NCI-H1092 (cell line): ENCODE data around the gene DES.
"Not testable (repeated sequence)": the region's sequence is repeated elsewhere in the genome, so short reads cannot be mapped to it uniquely, and the experiment has no call there.

Source experiments
- DNase-seq: peaks from one replicate; lab custom pipeline; 2025; lab: John Stamatoyannopoulos, UW

DES gene

GRCh38 chr2:219399716-219400478, 18.3 kb upstream of the DES start:
- no peak for DNase-seq

GRCh38 chr2:219400562-219400961, 17.6 kb upstream of the DES start:
- no peak for DNase-seq

GRCh38 chr2:219401606-219402005, 16.6 kb upstream of the DES start:
- no peak for DNase-seq

DNA sequence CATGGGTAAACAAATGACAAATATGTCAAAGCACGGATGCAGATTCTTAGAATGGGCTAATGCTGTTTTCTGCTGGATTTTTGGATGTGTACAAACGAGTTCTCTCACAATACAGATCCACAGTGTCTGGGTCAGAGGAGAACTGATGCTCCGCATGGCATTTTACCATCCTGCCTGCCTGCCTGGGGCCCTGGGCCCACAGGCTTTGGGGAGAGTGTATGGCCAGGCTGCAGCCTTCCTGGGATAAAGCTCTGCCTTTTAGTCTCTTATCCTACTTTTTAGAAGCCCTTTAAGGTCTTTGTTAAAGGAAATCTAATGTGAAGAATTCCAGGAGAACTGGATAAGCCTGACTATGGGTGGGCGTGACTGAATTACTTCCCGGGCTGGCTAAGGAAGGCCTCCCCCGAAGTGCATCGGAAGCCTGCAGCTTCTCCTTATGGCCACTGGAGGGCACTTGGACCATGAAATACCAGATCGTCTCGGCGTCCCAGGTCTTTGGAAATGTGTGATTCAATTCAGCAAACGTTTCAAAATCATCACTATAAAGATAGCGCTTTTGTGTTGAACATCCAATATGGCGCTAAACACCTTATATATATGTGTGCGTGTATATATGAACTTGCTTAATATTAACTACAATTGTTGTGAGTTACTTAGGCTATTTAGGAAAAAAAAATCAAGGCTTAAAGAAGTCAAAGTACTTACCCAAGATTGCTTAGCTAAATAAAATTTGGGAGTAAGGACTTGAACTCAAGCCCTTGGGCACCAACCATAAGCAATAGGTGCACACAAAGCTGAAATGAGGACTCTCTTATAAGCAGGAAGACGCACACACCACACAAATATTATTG, 15.3 kb upstream of the DES start:
- DNase-seq: peak; percentile 37

- DNase-seq: no peak
Observed at GRCh38 chr2:219403861-219404260, 14.3 kb upstream of the DES start.

DNA sequence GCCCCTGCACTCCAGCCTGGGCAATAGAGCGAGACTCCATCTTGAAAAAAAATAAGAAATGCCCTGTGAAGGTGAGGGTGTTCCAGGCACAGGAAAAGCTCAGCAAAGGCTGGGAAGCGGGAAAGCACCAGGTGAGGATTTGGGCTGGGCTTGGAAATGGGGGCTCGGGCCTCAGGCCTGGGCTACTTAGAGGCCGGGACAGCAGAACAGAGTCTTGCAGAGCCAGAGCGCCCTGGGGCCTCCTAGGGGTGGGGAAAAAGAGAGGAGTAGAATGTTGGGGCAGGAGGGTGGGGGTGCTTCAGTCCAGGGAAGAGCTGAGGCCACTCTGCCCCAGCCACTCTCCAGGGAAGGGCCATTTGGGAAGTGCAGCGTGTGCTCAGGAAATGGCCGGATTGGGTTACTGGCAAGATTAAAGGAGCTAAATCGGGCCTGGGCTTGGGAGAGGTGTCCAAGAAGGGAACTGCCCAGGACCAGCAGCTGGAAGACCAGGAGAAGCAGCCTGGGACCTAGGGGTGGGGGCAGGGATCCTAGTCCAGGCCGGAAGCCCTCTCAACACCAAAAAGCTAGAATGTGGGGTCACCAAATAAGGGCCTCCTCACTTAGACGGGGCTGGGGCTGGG, 13.8 kb upstream of the DES start:
- DNase-seq: no peak

DNA sequence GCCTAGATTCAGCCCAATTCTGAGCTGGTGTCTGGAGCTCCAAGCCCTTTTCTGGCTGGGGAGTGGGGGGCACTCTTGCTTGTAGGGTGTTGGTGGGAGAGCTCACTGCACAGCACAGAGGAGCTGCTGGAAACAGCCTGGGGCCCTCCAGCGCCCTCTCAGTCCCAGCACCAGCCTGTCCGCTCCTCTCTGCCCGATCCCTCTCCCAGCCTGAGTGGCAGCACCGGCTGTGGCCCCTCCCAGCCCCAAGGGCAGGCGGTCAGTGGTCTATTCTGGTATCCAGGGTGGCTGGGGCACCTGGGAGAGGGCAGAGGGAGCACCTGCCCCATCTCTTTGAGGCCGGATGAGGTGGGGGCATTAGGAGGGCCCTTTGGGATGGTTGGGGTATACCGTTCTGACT, 13.2 kb upstream of the DES start:
- no peak for DNase-seq

DNA sequence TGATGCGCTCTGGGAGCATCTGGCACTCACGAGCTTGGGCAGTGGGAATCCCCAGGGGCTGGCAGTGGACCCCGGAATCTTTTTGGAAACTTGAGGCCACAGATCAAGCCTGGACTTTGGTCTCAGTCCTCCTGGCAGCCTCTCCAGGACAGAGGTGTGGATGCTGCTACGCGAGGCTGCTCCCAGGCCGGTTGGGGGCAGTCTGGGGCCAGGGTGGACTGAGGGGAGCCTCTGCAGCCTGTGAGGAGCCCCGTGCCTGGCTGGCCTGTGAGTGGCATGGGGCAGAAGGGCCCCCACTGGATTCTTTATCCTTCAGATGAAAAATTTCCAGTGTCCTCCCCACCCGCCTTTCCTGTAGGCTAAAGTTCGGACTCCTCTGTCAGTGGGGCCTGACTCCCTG, 12.7 kb upstream of the DES start:
- no peak for DNase-seq

DNA sequence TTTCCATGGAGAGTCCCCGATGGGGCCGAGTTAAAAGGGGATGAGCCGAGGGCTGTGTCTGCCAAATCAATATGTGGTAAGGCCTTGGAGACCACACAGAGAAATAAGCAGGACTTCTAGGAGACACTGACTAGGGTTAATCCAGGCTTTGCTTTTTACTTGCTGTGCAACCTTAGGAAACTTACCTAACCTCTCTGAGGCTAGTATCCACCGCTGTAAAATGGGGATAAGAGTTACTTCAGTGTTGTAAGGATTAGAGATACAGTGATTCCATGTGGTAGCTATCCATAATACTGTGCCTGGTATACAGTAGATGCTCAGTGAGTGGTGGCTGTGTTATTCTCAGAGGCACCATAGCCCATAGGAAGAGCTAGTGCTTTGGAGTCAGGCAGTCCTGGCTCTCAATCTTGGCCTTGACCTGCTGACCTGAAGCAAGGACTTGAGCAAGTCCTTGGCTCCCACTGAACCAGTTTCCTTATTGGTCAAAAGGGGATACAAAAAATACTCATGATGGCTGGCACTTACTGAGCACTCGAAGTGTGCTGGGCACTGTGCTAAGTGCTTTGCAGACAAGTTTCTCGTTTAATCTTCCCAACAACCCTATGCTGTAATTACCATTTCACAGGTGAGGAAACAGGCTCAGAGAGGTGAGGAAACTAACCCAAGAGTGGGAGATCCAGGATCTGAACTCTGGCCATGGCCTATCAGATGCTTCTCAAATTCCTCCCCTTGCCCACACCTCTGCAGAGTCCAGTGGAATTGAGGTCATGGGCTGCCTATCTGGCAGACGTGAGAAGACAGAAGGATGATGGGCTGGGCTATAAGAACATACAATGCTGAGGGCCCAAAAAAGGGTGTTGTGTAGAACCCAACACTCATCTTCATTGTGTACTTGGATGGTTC, 12.0 kb upstream of the DES start:
- no peak for DNase-seq

DNA sequence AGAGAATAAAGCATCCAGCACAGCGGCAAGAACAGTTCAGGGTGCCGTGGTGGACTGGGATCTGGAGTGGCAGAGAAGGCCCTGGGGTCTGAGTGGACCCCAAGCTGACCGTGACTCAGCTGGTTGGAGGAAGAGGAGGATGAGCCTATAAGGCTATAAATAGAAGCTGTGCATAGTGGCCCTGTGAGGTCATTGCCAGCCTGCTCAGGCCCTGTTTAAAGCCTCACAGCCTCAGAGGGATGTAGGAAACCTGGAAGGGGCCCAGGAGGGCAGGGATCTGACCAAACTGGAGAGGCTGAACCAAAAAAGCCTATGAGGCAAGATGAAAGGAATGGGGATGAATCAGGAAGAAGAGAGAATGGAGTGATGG, 11.3 kb upstream of the DES start:
- no peak for DNase-seq

- not testable (repeated sequence) for DNase-seq
Observed at GRCh38 chr2:219407343-219407742, 10.8 kb upstream of the DES start.

DNA sequence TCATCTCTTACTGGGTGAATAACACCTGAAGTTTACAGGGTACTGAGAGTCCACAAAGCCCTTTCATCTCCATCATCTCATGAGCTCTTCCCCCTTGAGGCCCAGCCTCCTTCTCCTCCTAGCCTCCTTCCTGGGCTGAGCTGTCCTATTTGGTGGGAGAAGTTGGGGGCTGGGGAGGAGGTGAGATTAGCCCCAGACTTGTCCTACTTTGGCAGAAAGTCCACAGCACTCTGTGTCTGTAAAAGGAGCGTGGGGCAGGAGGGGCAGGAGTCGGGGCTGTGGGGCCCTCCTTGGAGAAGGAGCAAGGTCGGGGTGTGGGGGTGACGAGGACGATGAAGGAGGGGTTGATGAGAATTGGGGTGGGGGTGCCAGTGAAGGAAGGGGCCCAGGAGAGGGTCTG, 10.0 kb upstream of the DES start:
- no peak for DNase-seq

DNA sequence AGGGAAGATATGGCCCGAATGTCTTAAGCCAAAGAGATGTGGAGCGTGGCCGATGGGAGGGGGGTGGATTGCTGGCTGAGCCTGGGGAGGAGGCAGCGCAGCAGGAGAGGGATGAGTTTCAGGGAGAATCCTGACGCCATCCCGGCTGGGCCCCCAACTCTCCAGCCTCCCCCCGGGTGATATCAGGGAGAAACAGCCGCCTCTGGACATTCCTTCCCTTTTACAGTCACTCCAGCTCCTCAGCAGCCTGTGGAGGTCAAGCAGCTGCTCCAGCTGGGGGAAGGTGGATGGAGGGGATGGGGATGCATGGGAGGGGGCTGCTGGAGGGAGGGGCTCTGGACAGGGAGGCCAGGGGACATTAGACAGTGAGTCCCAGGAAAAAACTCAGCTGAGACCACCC, 9.5 kb upstream of the DES start:
- DNase-seq: no peak

DNA sequence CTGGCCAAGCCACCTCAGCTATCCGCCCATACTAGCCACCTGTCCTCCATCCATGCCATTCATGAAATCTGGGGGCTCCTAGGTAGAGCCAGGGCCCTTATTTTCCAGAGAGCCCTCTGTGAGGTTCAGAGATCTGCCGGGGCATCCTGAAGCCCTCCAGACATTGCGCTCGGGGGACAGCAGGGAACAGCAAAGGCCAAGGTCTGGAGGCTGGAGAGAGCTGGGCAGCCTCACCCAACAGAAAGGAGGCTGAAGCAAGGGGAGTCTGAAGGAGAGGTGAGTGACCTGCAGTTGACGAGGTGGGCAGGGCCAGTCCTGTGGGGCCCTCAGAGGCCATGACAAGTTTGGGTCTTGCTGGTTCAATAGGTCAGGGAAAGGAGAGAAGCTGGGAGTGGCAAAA, 8.6 kb upstream of the DES start:
- no peak for DNase-seq

DNA sequence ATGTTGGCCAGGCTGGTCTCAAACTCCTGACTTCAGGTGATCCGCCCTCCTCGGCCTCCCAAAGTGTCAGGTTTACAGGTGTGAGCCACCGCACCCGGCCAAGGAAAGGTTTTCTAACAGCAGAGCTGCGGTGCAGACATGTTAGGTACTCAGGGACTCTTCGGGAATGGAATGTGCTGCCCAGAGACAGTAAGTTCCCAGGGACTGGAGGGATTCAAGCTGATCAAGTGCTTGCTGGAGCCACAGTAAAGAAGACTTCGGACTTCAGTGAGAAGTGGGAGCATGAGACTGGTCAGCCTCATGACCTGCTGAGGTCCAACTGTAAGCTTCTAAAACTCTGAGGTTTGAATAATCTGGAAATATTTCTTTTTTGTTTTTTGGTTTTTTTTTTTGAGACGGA, 7.8 kb upstream of the DES start:
- DNase-seq: no peak

- no peak for DNase-seq
Observed at GRCh38 chr2:219414857-219415256, 3.3 kb upstream of the DES start.

DNA sequence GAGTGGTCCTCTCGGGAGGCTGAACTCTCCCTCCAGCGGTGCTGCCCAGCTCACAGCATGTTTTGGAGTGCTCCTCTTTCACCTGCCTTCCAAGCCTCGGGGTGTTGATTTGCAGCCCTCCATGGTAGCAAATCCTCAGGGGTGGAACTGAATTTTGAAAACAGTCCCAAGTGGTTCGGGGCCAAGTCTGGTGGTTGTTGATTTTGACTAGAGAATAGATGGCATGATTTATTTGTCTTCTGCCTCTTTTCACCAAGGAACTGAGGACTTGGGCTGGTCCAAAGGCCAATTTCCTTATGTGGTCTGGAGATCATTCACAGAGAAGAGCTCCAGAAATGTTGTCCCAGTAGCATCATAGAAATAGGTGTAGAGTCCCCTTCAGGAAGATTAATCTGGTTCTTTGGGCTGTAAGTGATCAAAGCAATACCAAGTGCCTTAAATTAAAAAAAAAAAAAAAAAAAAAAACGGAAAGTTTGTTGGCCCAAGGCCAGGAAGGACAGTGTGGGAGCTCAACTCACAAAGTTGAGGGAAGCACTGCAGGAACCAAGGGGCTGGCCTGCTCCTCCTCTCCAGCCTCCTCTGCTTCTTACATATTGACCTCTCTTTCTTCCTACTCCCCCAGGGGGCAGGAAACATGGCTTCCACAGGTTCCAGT, 2.5 kb upstream of the DES start:
- DNase-seq: no peak

GRCh38 chr2:219416235-219416602, 2.0 kb upstream of the DES start:
- no peak for DNase-seq

GRCh38 chr2:219416938-219417337, 1.2 kb upstream of the DES start:
- no peak for DNase-seq

GRCh38 chr2:219417374-219417773, 803 bp upstream of the DES start:
- no peak for DNase-seq

- no peak for DNase-seq
Observed at GRCh38 chr2:219419012-219419324, 791 bp downstream of the DES start.
